A673 (cell line): Measurements from ENCODE around the gene YBX2.

Source experiments
- CTCF ChIP-seq: fragments of 300-800, 200-600 bp; sonication (generic); conservative IDR thresholded peaks from 2 replicates; pipeline ENCODE4 v1.5.1; 2017; ENCODE audit warnings: low read depth, mild to moderate bottlenecking, antibody characterized with exemption, low read length, moderate library complexity, mixed read lengths
- EZH2 ChIP-seq: fragments of 200-600 bp; sonication (generic); IDR thresholded peaks from 2 replicates; pipeline ENCODE4 v1.6.1; 2017; ENCODE audit warnings: borderline replicate concordance, low read depth, mild to moderate bottlenecking, mixed read lengths, antibody characterized with exemption, low read length; ENCODE audit not compliant: poor library complexity, severe bottlenecking

- no peak for TF ChIP-seq CTCF
- no peak for TF ChIP-seq EZH2
These were observed 34.5 kb upstream of the YBX2 start, which contains the start of gene NEURL4 for GRCh38 chr17:7328840-7329373.
